RKO (cell line): Measurements from ENCODE around the gene PPP1R1B.

ENCODE experiments used
- DNase-seq: peaks from one replicate; pipeline ENCODE4 v3.0.0-alpha.2; 2016; ENCODE audit warnings: low spot score

The PPP1R1B gene

GRCh38 chr17:39633570-39634183 is 6.9 kb downstream of the PPP1R1B start:
- no peak for DNase-seq

- peak; percentile 72 for DNase-seq
Measured at GRCh38 chr17:39634384-39634871, 7.7 kb downstream of the PPP1R1B start.

- no peak for DNase-seq
Measured at GRCh38 chr17:39635614-39636176, 8.9 kb downstream of the PPP1R1B start.

GRCh38 chr17:39636587-39636926 is 9.8 kb downstream of the PPP1R1B start:
- peak; percentile 20 for DNase-seq

- DNase-seq, result peak; percentile 89
Measured at GRCh38 chr17:39636927-39637736, 10.4 kb downstream of the PPP1R1B start, which contains the start of gene STARD3. Gene STARD3 (plus strand): TSS chr17:39637144. CDS start chr17:39653532, 16,388 bp downstream.

DNA sequence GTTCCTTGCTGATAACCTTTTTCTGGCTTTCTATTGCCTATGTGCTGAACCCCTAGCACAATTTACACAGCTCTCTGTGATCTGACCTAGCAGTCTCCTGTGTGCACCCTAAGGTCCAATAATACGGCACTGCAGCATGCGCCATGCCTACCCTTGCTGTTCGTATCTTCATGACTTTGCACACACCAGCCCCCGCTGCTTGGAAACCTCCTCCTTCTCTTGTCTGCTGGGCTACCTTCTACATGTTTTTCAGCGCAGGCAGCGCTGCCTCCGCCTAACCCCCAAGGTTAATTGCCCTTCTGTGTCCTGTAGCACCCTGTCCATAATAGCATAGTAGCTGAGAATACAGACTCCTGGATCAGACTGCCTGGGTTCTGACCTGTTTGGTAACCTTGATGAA is 11.6 kb downstream of the PPP1R1B start:
- DNase-seq, result no peak

DNA sequence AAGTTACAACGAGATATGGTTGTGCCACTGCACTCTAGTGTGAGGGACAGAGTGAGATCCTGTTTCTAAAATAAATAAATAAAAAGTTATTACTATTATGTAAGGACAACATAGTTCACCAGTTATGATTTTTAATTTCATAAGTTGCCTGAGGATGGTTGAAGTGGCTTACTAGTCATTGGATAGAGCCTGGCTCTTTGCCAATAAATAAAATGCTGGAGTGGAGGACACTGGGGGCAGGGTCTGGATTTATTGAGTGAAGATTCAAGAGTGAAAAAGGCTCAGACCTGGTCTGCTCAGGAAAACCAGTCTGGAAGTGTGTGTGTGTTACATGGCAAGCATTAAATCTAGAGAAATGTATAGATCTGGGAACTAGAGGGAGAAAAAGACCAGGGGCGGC is 12.3 kb downstream of the PPP1R1B start:
- no peak for DNase-seq

DNA sequence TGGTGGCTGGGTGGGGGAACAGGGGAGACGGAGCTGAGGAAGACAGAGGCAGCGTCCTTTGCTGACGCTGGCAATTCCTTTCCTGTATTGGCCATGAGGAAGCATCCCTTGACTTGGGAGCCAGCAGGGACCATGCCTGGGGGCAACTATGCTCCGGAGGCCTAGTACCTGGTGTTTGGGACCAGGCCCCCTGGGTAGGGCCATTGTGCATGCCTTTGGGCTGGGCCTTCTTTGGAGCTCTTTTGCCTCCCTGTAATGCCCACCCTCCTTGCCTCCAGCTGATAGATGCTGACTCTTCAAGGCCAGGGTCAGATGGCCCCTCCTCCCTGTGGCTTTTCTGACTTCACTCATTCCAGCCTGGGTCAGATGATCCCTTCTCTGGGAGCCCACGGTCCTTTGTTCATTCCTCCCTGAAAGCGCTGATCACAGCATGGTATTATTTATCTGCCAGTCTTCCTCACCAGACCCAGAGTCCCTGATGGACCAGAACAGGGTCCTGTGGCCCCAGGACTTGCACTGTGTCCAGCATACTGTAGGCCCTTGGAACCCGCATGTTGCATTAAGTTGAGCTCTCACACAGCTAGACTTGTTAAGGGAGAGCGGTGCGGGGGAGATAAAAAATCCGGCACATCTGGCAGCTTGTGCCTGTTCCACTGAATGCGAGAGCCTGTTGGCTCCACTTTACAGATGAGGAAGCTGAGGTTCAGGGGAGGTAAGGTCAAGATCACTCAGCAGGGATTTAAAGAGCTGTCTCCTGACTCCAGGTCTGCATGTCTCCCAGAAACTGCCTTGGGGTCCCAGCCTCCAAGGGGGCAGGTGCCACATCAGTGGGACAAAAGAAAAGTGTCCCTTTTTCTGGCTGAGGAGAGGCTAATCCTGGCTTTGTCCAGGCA is 13.1 kb downstream of the PPP1R1B start:
- no peak for DNase-seq

DNA sequence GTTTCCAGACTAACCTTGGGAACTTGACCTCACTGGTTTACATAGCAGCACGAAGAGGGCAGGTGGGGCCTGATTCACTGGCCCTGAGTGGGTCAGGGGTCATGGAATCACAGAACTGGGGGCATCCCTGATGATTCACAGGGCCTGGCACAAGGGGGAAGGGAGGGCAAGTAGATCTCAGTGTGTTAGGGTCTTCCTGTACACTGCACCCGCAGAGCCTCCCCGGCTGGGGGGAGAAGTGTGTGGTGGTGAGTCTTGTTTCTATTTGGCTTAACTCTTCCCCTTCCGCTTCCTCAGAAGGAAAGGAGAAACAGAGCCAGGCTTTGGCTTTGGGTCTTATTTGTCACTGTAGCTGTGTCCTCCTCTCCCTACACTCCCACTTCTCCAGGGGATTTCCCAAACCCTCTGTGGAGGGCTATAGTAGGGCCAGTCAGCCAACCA is 13.9 kb downstream of the PPP1R1B start:
- DNase-seq, result no peak

GRCh38 chr17:39641097-39641496 is 14.3 kb downstream of the PPP1R1B start:
- no peak for DNase-seq

- no peak for DNase-seq
Measured at GRCh38 chr17:39641883-39642282, 15.1 kb downstream of the PPP1R1B start.

- no peak for DNase-seq
Measured at GRCh38 chr17:39642291-39643074, 15.7 kb downstream of the PPP1R1B start.

DNA sequence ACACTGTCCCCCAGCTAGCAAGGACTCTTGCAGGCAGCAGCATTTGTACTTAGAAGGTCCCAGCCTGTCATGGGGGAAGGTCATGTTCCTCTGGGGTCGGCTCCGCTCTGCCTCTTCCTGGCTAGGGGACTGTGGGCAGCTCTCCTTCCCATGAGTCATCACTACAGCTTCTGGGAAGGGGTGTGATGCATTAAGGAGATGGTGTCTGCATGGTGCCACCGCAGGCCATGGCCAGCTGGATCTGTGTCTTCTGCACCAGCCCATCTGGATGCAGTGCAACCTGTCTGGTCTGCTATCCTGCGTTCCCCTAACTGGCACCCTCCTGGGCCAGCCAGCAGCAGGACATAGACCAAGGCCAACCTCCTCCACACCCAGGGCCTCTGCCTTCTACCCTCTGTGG is 16.5 kb downstream of the PPP1R1B start:
- no peak for DNase-seq

- DNase-seq, result no peak
Measured at GRCh38 chr17:39647256-39647655, 20.5 kb downstream of the PPP1R1B start.

DNA sequence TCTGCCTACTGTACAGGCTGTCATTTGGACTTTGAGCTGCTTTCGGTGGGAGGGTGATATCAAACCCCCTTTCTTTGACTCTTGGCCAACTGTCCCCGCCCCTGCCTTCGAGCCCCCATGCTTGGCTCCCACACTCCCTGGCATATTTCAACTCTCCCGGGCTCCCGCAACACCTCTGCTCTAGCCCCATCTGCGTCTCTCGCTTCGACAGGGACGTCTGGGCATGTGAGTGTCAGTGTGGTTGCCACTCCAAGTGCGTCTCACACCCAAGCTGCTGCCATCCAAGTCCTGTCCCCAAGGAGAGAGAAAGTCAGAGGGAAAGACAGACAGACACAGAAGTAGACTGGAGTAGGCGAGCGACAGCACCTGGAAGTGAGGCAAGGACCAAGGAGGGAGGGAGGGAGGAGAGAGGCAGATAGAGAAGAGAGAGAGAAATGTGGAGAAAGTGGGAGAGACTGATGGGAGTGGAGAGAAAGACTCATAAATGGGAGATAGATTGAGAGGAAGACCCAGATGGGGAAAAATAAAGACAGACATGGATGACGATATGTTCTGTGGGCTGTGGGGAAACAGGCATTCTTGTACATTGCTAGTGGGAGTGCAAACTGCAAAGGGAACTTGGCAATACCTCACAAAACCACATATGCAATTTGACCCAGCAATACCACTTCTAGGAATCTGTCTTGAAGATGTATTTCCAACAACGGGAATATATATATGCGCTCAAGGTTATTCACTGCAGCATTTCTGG is 22.0 kb downstream of the PPP1R1B start:
- DNase-seq, result no peak

GRCh38 chr17:39650121-39650579 is 23.4 kb downstream of the PPP1R1B start:
- DNase-seq, result no peak

- DNase-seq, result no peak
Measured at GRCh38 chr17:39651923-39652586, 25.3 kb downstream of the PPP1R1B start.

GRCh38 chr17:39652587-39653315 is 26.0 kb downstream of the PPP1R1B start:
- DNase-seq, result no peak

DNA sequence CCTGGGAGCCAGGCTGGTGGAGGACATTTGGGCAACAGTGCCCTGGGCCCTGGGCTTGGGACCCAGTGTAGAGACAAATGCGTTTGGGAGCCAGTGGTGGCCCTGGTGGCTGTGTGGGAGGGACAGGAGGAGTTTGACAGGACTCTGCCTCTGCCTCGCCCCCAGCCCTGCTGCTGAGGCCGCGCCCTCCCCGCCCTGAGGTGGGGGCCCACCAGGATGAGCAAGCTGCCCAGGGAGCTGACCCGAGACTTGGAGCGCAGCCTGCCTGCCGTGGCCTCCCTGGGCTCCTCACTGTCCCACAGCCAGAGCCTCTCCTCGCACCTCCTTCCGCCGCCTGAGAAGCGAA is 26.5 kb downstream of the PPP1R1B start:
- no peak for DNase-seq
